OCI-LY7 (cell line): ENCODE results near the gene P2RY4. TPM values are rescaled to one million over a fixed set of nuclear protein-coding genes. Genes with fewer than 3 reads are reported as not detected.

ENCODE experiments used
- BruUV-seq: library from RNA; stranded (reverse); fragments of 400-500 nt; replicated peaks from 2 replicates; lab custom pipeline; 2021; lab: Mats Ljungman, UMichigan
- CTCF ChIA-PET: fragments of 300-600 bp; sonication (Branson Sonifier 250); formaldehyde crosslinking; loops from one replicate; lab custom pipeline; 2022; ENCODE audit warnings: antibody characterized with exemption; ENCODE audit not compliant: unreplicated experiment; lab: Charles Lee
- POLR2A ChIA-PET: fragments of 300-600 bp; sonication (Branson Sonifier 250); formaldehyde crosslinking; loops from one replicate; lab custom pipeline; 2022; ENCODE audit warnings: antibody characterized with exemption; lab: Charles Lee
- DNase-seq: peaks from one replicate; pipeline ENCODE4 v3.0.0-alpha.2; 2015; ENCODE audit warnings: low spot score
- H2AFZ ChIP-seq: fragments of 200-600 bp; sonication (generic), shearing (Covaris generic); 2 replicates; pipeline ENCODE4 v1.6.1; 2014; ENCODE audit warnings: mild to moderate bottlenecking, antibody characterized with exemption, low read length, moderate library complexity
- H3K27ac ChIP-seq: fragments of 200-600 bp; sonication (generic); 2 replicates; pipeline ENCODE4 v1.5.1; 2014; ENCODE audit warnings: mixed run types, low read depth, mild to moderate bottlenecking, moderate library complexity, low read length, inconsistent platforms; ENCODE audit not compliant: poor library complexity, severe bottlenecking
- H3K36me3 ChIP-seq: fragments of 200-600 bp; sonication (generic); 2 replicates; pipeline ENCODE4 v1.6.1; 2014; ENCODE audit warnings: mild to moderate bottlenecking, antibody characterized with exemption, low read length, moderate library complexity, mixed read lengths; ENCODE audit not compliant: insufficient read depth
- H3K4me1 ChIP-seq: fragments of 200-600 bp; sonication (generic); 2 replicates; pipeline ENCODE4 v1.5.1; 2014; ENCODE audit warnings: mild to moderate bottlenecking, low read length; ENCODE audit not compliant: insufficient read depth, poor library complexity, severe bottlenecking
- H3K4me2 ChIP-seq: fragments of 200-600 bp; sonication (generic); 2 replicates; pipeline ENCODE4 v1.6.1; 2014; ENCODE audit warnings: mild to moderate bottlenecking, low read length
- H3K4me3 ChIP-seq: fragments of 200-600 bp; sonication (generic); 2 replicates; pipeline ENCODE4 v1.5.1; 2014; ENCODE audit warnings: mild to moderate bottlenecking, low read depth, low read length; ENCODE audit not compliant: poor library complexity, severe bottlenecking
- H3K79me2 ChIP-seq: fragments of 200-600 bp; sonication (generic); 2 replicates; pipeline ENCODE4 v1.6.1; 2016; ENCODE audit warnings: low read depth, mild to moderate bottlenecking, low read length, moderate library complexity, mixed read lengths; ENCODE audit not compliant: insufficient read depth
- H3K9me2 ChIP-seq: fragments of 200-600 bp; sonication (generic); 2 replicates; pipeline ENCODE4 v1.6.1; 2016; ENCODE audit warnings: mild to moderate bottlenecking, low read length, mixed read lengths; ENCODE audit not compliant: insufficient read depth
- H3K9me3 ChIP-seq: fragments of 200-600 bp; sonication (generic); 2 replicates; pipeline ENCODE4 v1.6.1; 2014; ENCODE audit warnings: mild to moderate bottlenecking, mixed run types, low read length, mixed read lengths
- H4K20me1 ChIP-seq: fragments of 200-600 bp; sonication (generic); 2 replicates; pipeline ENCODE4 v1.6.1; 2014; ENCODE audit warnings: mild to moderate bottlenecking, antibody characterized with exemption, low read length, moderate library complexity, mixed read lengths; ENCODE audit not compliant: insufficient read depth
- CTCF ChIP-seq: fragments of 200-600 bp; sonication (generic); conservative IDR thresholded peaks from 2 replicates; pipeline ENCODE4 v1.5.1; 2014; ENCODE audit warnings: mild to moderate bottlenecking, antibody characterized with exemption, low read length, moderate library complexity, mixed read lengths
- EZH2phosphoT487 ChIP-seq: fragments of 200-600 bp; sonication (generic); IDR thresholded peaks from 2 replicates; pipeline ENCODE4 v1.6.1; 2018; ENCODE audit warnings: low read depth, borderline replicate concordance, mild to moderate bottlenecking, mixed run types, antibody characterized with exemption, low read length, moderate library complexity, mixed read lengths
- intact Hi-C: fragments of 100-400 bp; cut with micrococcal nuclease; formaldehyde crosslinking; loops from one replicate; pipeline ENCODE4 v1.10.0; 2022; ENCODE audit not compliant: unreplicated experiment
- small RNA-seq: library from RNA; depleted of rRNA; stranded (forward); fragments of <200 nt; gene quantifications from one replicate; pipeline ENCODE3, GENCODE V24; 2014
- total RNA-seq, 2 experiments: library from RNA; depleted of rRNA in 1 of 2; stranded (reverse); fragments of >200 nt in 1 of 2; shearing (Covaris generic) in 1 of 2; gene quantifications; 2 replicates each; pipeline ENCODE4 v1.2.3, GENCODE V29; 2014 to 2022

Gene P2RY4
- total RNA-seq, 2 experiments from 2014 or later: 0.16 to 0.21 TPM

GRCh38 chrX:70208479-70208878, 51.5 kb downstream of the P2RY4 start:
- intact Hi-C loops: no loop called here
- Histone ChIP-seq H3K9me3 (no peaks in the 10 kb centered on the region), H3K27ac (no peak overlapping the region), H3K79me2 (no peaks in the 10 kb centered on the region), H3K4me1 (no peaks in the 10 kb centered on the region), H3K36me3 (no peaks in the 10 kb centered on the region), H2AFZ (no peak overlapping the region), H3K4me2 (no peak overlapping the region), H3K4me3 (no peak overlapping the region), H4K20me1 (no peaks in the 10 kb centered on the region), H3K9me2 (no peaks in the 10 kb centered on the region)
- ChIA-PET CTCF (no interaction called here), POLR2A (no interaction called here)
- DNase-seq: no peak
- TF ChIP-seq CTCF (no peak), EZH2phosphoT487 (no peak)
- BruUV-seq: no TSS peak

Small RNA genes lying within 50 kb of the gene (small RNA-seq; reads per million reads assigned to genes)
- gene RNA5SP507: not detected

Other genes with a start within 250 kb of the P2RY4 start
- gene AWAT2, start 210.3 kb downstream of the P2RY4 start, total RNA-seq (2014; rRNA removed; shearing (Covaris generic)): not detected in 2 replicates
- gene AWAT2, start 210.3 kb downstream of the P2RY4 start, total RNA-seq (2022): not detected in 2 replicates
- not detected in 2 replicates for gene OTUD6A, start 197.7 kb downstream of the P2RY4 start, total RNA-seq (2014; rRNA removed; shearing (Covaris generic))
- gene OTUD6A, start 197.7 kb downstream of the P2RY4 start, total RNA-seq (2022): not detected in 2 replicates
- 47.2 and 60.0 TPM in 2 replicates for gene IGBP1, start 126.8 kb downstream of the P2RY4 start, total RNA-seq (2014; rRNA removed; shearing (Covaris generic))
- 60.5 and 61.7 TPM in 2 replicates for gene IGBP1, start 126.8 kb downstream of the P2RY4 start, total RNA-seq (2022)
- not detected in 2 replicates for gene DGAT2L6, start 82.7 kb downstream of the P2RY4 start, total RNA-seq (2014; rRNA removed; shearing (Covaris generic))
- gene DGAT2L6, start 82.7 kb downstream of the P2RY4 start, total RNA-seq (2022): not detected in 2 replicates
- gene AWAT1, start 25.5 kb downstream of the P2RY4 start, total RNA-seq (2014; rRNA removed; shearing (Covaris generic)): not detected in 2 replicates
- not detected in 2 replicates for gene AWAT1, start 25.5 kb downstream of the P2RY4 start, total RNA-seq (2022)
- gene ARR3, start 8.1 kb upstream of the P2RY4 start, total RNA-seq (2014; rRNA removed; shearing (Covaris generic)): not detected in 2 replicates
- not detected in 2 replicates for gene ARR3, start 8.1 kb upstream of the P2RY4 start, total RNA-seq (2022)
- not detected in 2 replicates for gene RAB41, start 22.0 kb upstream of the P2RY4 start, total RNA-seq (2014; rRNA removed; shearing (Covaris generic))
- gene RAB41, start 22.0 kb upstream of the P2RY4 start, total RNA-seq (2022): not detected in 2 replicates
- gene PDZD11, start 29.7 kb upstream of the P2RY4 start, total RNA-seq (2014; rRNA removed; shearing (Covaris generic)): 23.0 and 23.3 TPM in 2 replicates
- 27.4 and 30.3 TPM in 2 replicates for gene PDZD11, start 29.7 kb upstream of the P2RY4 start, total RNA-seq (2022)
- gene KIF4A, start 29.9 kb upstream of the P2RY4 start, total RNA-seq (2014; rRNA removed; shearing (Covaris generic)): 29.9 and 32.5 TPM in 2 replicates
- gene KIF4A, start 29.9 kb upstream of the P2RY4 start, total RNA-seq (2022): 40.7 and 43.4 TPM in 2 replicates
- gene GDPD2, start 163.1 kb upstream of the P2RY4 start, total RNA-seq (2014; rRNA removed; shearing (Covaris generic)): 0.16 TPM in 1 of 2 replicates, not detected in the other
- gene GDPD2, start 163.1 kb upstream of the P2RY4 start, total RNA-seq (2022): not detected in 2 replicates
- gene DLG3, start 184.6 kb upstream of the P2RY4 start, total RNA-seq (2014; rRNA removed; shearing (Covaris generic)): 0.06 TPM in 1 of 2 replicates, not detected in the other
- 0.09 TPM in 1 of 2 replicates, not detected in the other for gene DLG3, start 184.6 kb upstream of the P2RY4 start, total RNA-seq (2022)